Smooth muscle cell (in vitro differentiated cells): Measurements from ENCODE around the gene IL16. TPM values are rescaled to one million over a fixed set of nuclear protein-coding genes. Genes with fewer than 3 reads are reported as not detected.

Experiments
- DNase-seq: peaks from one replicate; lab custom pipeline; 2025; ENCODE audit not compliant: unreplicated experiment; lab: John Stamatoyannopoulos, UW
- H2AFZ ChIP-seq: fragments of 200-600 bp; sonication (generic); 2 replicates; pipeline ENCODE4 v1.6.0; 2016; ENCODE audit warnings: antibody characterized with exemption, low read depth, mild to moderate bottlenecking
- H3F3A ChIP-seq: fragments of 200-600 bp; sonication (generic); 2 replicates; pipeline ENCODE4 v1.6.0; 2017; ENCODE audit warnings: antibody characterized with exemption, low read depth
- H3K27ac ChIP-seq: fragments of 200-600 bp; sonication (generic); 2 replicates; pipeline ENCODE4 v1.5.1; 2016; ENCODE audit warnings: low read depth, mild to moderate bottlenecking
- H3K27me3 ChIP-seq: fragments of 200-600 bp; sonication (generic); 2 replicates; pipeline ENCODE4 v1.6.1; 2016; ENCODE audit warnings: low read depth, mild to moderate bottlenecking
- H3K36me3 ChIP-seq: fragments of 200-600 bp; sonication (generic); 2 replicates; pipeline ENCODE4 v1.5.1; 2016; ENCODE audit warnings: low read depth
- H3K4me1 ChIP-seq: fragments of 200-600 bp; sonication (generic); 2 replicates; pipeline ENCODE4 v1.5.1; 2016; ENCODE audit warnings: low read depth
- H3K4me2 ChIP-seq: fragments of 200-600 bp; sonication (generic); 2 replicates; pipeline ENCODE4 v1.6.0; 2016; ENCODE audit warnings: mild to moderate bottlenecking
- H3K4me3 ChIP-seq: fragments of 200-600 bp; sonication (generic); 2 replicates; pipeline ENCODE4 v1.5.1; 2016; ENCODE audit warnings: mild to moderate bottlenecking
- H3K79me2 ChIP-seq: fragments of 200-600 bp; sonication (generic); 2 replicates; pipeline ENCODE4 v1.6.0; 2016; ENCODE audit warnings: low read depth, mild to moderate bottlenecking
- H3K9ac ChIP-seq: fragments of 200-600 bp; sonication (generic); 2 replicates; pipeline ENCODE4 v1.6.0; 2016; ENCODE audit warnings: low read depth
- H3K9me3 ChIP-seq: fragments of 200-600 bp; sonication (generic); replicated peaks from 2 replicates; pipeline ENCODE4 v1.5.1; 2016; ENCODE audit warnings: low read depth
- H4K20me1 ChIP-seq: fragments of 200-600 bp; sonication (generic); 2 replicates; pipeline ENCODE4 v1.6.0; 2016; ENCODE audit warnings: low read depth
- WGBS: methylation state at CpG from one replicate; pipeline ENCODE4 v1.1.7; 2016; ENCODE audit warnings: low lambda C conversion rate; 5-methylcytosine and 5-hydroxymethylcytosine counted together
- polyA plus RNA-seq: library from polyadenylated mRNA; unstranded; fragments of >200 nt; fragmentation: Nextera tagmentation; extraction: Ambion mirVana; gene quantifications from 2 replicates; pipeline ENCODE4 v1.2.1, GENCODE V29; 2016
- total RNA-seq: library from RNA; depleted of rRNA; stranded (reverse); fragments of >200 nt; gene quantifications from 2 replicates; pipeline ENCODE4 v1.2.3, GENCODE V29; 2014
- TF ChIP-seq, protein P1 (sequence below): fragments of 200-600 bp; sonication (generic); IDR thresholded peaks from 2 replicates; pipeline ENCODE4 v1.5.1; 2017; ENCODE audit warnings: borderline replicate concordance, mild to moderate bottlenecking, antibody characterized with exemption; ENCODE audit not compliant: insufficient read depth, poor library complexity, severe bottlenecking

IL16 gene
- total and polyA plus RNA-seq, 2 experiments from 2014 or later = 1.3 to 1.4 TPM

DNA sequence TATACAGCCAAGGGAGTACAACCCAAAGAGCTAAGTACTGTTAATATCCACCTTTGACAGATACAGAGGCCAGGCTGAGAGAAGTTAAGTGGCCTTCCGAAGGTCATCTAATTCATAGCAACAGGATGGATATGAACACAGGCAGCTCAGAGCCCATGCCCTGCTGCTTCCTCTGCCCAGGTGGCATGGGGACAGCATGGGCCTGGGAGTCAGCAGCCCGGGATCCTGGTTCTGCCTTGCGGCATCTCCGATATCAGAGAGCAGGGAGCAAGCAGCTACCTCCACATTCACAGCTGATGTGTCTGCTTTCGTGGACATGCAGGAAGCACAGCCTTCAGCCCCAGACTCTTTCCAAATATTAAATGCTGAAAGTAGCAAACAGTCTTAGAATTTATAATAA lies 71.7 kb downstream of the IL16 start:
- Histone ChIP-seq H4K20me1 (no peaks in the 10 kb centered on the region), H3K79me2 (no peaks in the 10 kb centered on the region), H3K27ac (no peak overlapping the region), H2AFZ (no peak overlapping the region), H3K4me3 (no peak overlapping the region), H3K36me3 (no peaks in the 10 kb centered on the region), H3K4me2 (no peak overlapping the region), H3K9ac (no peak overlapping the region), H3K9me3 (no peaks in the 10 kb centered on the region), H3K27me3 (no peaks in the 10 kb centered on the region), H3F3A (no peaks in the 10 kb centered on the region), H3K4me1 (peaks cover 21% of the 10 kb centered on the region)
- 92% methylated on average over 5 of the region's 5 CpGs for WGBS
- TF ChIP-seq, protein P1, sequence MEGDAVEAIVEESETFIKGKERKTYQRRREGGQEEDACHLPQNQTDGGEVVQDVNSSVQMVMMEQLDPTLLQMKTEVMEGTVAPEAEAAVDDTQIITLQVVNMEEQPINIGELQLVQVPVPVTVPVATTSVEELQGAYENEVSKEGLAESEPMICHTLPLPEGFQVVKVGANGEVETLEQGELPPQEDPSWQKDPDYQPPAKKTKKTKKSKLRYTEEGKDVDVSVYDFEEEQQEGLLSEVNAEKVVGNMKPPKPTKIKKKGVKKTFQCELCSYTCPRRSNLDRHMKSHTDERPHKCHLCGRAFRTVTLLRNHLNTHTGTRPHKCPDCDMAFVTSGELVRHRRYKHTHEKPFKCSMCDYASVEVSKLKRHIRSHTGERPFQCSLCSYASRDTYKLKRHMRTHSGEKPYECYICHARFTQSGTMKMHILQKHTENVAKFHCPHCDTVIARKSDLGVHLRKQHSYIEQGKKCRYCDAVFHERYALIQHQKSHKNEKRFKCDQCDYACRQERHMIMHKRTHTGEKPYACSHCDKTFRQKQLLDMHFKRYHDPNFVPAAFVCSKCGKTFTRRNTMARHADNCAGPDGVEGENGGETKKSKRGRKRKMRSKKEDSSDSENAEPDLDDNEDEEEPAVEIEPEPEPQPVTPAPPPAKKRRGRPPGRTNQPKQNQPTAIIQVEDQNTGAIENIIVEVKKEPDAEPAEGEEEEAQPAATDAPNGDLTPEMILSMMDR = no peak
- no peak for DNase-seq

- TF ChIP-seq, protein P1 = no peak
- Histone ChIP-seq H3K9me3 (no peaks in the 10 kb centered on the region), H4K20me1 (no peaks in the 10 kb centered on the region), H3K4me1 (peaks cover 21% of the 10 kb centered on the region), H3K27ac (no peak overlapping the region), H3K4me3 (no peak overlapping the region), H3F3A (no peaks in the 10 kb centered on the region), H3K4me2 (no peak overlapping the region), H3K36me3 (no peaks in the 10 kb centered on the region), H3K79me2 (no peaks in the 10 kb centered on the region), H3K9ac (no peak overlapping the region), H3K27me3 (no peaks in the 10 kb centered on the region), H2AFZ (no peak overlapping the region)
- DNase-seq = no peak
- 88% methylated on average over 10 of the region's 10 CpGs for WGBS
Observed at GRCh38 chr15:81268881-81269601, 72.4 kb downstream of the IL16 start.

- H3K79me2 ChIP-seq = no peaks in the 10 kb centered on the region
- no peak overlapping the region for H3K4me3 ChIP-seq
- DNase-seq = no peak
- no peaks in the 10 kb centered on the region for H3F3A ChIP-seq
- 86% methylated on average over 3 of the region's 3 CpGs for WGBS
- peaks cover 21% of the 10 kb centered on the region for H3K4me1 ChIP-seq
- TF ChIP-seq, protein P1 = no peak
- no peak overlapping the region for H3K27ac ChIP-seq
- H2AFZ ChIP-seq = no peak overlapping the region
- H3K4me2 ChIP-seq = no peak overlapping the region
- H4K20me1 ChIP-seq = no peaks in the 10 kb centered on the region
- H3K9ac ChIP-seq = no peak overlapping the region
- no peaks in the 10 kb centered on the region for H3K27me3 ChIP-seq
- H3K9me3 ChIP-seq = no peaks in the 10 kb centered on the region
- H3K36me3 ChIP-seq = no peaks in the 10 kb centered on the region
Observed at GRCh38 chr15:81270188-81270587, 73.5 kb downstream of the IL16 start.
